Measurements from ENCODE around the gene FAM98C.
"Not testable (repeated sequence)": the region's sequence is repeated elsewhere in the genome, so short reads cannot be mapped to it uniquely, and the experiment has no call there.

Gene FAM98C

DNA sequence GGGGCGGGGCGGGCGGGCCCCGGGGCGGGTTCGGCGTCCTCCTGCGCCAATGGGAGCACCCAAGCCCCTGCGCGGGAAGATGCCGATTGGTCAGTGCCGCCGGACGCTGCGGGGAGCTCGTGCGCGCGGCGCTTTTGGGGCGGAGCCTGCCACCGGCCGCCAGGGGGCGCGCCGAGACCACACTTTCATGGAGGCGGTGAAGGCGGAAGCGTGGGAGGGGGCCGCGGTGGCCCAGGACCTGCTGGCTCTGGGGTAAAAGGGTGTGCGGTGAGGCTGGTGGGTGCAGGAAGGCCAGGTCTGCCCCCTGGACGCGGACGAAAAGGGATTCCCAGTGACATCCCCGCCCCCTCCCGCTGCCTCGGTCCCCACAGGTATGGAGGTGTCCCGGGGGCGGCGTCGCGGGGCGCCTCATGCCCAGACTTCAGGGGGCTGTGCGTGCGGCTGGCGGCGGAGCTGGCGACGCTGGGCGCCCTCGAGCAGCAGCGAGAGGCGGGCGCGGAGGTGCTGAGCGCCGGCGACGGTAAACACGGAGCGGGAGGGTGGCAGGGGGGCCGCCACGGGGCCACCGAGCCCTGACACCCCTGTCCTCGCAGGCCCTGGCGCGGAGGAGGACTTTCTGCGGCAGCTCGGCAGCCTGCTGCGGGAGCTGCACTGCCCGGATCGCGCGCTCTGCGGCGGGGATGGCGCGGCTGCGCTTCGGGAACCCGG is at the start of gene FAM98C:
Gene FAM98C, plus strand, starts transcription at position 127 of the 708 bp plus-strand sequence. Its CDS starts 61 bp downstream, at position 188.
- DNase-seq: peak; percentile 97

DNA sequence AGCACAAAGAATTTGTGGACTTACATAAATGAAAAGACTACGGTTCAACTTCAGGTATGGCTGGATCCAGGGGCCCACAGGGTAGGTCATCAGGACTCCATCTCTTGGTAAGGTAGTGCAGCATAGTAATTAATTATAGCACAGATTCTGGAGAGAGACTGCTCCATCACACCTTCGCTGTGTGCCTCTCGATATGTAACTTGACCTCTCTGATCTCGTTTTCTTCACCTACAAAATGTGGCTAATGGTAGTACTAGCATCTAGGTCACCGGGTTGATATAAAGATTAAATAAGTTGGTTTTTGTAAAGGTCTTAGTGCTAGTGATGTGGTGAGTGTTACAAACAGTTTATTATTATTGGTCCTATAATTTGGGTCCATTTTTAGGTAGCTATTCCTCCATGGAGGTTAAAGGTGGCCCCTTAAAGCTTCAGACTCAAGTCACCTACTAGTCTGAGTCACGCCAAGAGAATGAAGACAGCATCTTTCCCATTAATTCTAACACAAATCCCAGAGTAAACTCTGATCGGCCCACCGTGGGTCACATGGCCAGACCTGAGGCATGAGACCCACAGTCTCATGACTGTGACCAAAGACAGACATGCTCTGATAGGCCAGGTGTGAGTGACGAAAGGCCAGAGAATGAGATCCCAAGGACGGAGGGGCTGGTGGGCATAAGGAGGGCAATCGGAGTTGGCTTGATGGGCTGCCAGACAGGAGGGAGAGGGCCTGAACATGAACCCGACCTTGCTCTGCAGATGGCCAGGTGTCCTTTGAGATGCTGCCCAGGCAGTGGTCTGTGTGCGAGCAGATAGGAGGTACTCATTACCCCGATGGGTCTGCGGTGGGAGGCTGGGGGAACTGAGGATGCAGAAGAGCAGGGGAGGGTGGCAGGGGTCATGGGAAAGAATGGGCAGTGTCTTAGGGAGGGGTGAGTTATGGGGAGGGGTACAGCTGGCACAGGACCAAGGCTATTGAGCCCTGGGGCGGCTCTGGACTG is 46.9 kb upstream of the FAM98C start:
- no peak for DNase-seq

- no peak for DNase-seq
Observed at GRCh38 chr19:38358071-38358470, 44.8 kb upstream of the FAM98C start.

DNA sequence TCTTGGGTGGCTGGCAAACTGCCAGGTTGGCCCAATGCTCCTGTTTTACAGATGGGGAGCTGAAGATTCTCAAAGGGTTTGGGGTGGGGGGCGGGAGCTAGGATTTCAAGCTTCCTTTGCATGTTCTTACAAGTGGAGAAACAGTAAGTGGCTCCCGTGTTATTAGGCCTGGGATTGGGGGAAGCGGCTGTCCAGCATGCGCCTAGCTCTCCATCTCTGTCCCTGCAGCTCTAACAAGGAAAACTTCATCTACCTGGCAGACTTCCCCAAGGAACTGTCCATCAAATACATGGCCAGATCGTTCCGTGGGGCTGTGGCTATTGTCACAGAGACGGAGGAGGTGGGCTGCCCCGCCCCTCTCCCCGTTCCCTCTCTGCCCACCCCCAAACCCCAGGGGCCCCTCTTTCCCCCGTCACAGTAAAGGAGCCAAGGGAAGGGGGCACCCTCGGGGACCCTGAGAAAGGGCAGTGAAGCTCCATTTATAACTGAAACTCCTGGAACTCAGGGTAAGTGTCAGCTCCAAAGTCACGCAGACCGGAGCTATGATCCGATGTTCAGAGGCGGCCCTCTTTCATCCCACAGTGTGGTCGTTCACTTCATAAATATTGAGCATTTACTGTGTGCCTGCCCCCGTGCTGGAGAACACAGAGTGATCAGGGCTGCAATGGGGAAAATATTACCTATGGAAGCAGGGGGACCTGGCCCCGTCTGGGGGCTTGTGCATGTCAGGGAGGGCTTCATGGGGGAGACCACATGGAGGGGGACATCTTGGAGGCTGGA is 43.5 kb upstream of the FAM98C start:
- no peak for DNase-seq

GRCh38 chr19:38360351-38360750 is 42.5 kb upstream of the FAM98C start:
- DNase-seq: no peak

DNA sequence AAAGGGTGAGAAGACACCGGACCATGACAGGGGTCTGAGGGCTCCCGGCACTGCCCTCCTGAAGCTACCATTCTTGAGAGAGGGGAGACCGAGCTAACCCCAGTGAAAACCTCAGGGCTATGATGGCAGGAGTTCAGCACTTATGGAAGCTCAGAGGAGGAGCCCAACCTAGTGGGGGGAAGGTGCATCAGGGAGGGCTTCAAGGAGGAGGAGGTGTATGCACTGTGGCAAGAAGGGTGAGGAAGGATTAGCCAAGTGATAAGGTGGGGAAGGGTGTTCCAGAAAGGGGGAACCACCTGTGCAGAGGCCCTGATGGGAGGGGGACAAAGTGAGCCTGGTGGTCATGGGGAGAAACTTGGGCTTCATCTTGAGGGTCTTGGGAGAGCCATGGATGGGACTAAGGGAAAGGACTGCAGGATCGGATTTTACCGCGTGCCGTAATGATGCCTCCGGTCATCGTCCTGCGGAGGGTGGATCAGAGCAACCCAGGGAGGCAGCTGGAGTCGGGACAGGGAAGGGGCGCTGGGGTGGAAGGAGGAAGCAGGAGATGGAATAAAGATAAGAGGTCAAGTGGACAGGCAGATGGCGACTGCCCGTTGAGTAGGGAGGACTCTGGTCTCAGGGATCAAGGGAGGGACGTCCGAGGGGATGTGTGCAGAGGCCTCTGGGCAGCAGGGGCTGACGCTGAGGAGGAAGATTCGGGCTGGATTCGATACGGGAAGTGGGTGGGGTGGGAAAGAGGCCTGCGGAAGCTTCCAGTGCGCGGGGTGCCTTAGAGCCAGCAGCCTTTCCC is 41.9 kb upstream of the FAM98C start:
- DNase-seq: no peak

GRCh38 chr19:38361633-38362075 is 41.2 kb upstream of the FAM98C start:
- DNase-seq: peak; percentile 64

DNA sequence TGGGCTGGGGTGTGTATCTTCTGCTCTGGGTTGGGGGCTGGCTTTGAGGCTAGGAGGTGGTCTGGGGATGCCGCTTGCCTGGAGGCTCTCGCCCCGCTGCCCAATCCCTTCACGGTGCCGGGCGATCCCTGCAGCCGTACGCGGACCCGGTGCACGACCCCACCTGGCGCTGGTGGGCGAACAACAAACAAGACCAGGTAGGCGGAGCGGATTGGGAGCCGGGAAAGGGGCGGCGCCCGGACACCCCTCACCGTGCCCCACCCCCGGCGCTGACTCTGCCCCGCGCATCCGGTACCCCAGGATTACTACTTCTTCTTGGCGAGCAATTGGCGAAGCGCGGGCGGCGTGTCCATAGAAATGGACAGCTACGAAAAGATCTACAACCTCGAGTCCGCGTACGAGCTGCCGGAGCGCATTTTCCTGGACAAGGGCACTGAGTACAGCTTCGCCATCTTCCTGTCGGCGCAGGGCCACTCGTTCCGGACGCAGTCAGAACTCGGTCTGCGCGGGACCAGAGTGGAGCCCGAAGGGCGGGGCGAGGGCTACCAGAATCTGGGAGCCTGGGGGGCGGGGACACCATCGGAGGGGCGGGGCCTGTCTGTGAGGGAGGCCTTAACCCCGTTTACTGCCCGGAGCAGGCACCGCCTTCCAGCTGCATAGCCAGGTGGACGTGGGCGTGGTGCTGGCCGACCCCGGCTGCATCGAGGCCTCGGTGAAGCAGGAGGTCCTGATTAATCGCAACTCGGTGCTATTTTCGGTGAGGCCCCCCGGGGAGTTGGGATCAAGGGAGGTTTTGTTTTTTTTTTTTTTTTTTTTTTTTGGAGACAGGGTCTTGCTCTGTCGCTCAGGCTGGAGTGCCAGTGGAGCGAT is 40.6 kb upstream of the FAM98C start:
- peak; percentile 68 for DNase-seq

- not testable (repeated sequence) for DNase-seq
Observed at GRCh38 chr19:38362946-38363688, 39.8 kb upstream of the FAM98C start.

- DNase-seq: no peak
Observed at GRCh38 chr19:38367041-38367440, 35.9 kb upstream of the FAM98C start.

- DNase-seq: no peak
Observed at GRCh38 chr19:38369584-38369983, 33.3 kb upstream of the FAM98C start.

DNA sequence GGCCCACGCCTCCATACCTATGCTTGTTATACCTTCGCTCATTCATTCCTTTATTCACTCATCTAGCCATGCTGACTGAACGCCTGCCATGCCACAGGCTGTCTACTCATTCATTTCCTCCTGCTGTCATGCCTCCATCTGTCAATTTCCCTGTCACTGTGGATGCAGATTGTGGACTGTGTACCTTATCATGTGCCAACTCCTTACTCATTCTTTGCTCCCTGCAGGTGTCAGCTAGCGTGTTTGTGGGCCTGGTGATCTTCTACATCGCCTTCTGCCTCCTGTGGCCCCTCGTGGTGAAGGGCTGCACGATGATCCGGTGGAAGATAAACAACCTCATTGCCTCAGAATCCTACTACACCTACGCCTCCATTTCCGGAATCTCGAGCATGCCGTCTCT is 32.6 kb upstream of the FAM98C start:
- no peak for DNase-seq

DNA sequence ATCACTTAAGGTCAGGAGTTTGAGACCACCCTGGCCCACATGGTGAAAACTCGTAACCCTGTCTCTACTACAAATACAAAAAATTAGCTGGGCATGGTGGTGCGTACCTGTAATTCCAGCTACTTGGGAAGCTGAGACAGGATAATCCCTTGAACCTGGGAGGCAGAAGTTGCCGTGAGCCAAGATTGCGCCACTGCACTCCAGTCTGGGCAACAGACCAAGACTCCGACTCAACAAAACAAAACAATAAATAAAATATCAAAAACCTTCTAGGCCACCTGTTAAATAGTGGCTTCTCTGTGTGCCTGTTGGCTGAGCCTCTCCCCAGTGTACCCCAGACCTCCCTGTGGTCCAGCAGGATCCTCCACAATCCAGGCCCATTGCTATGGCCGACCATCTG is 31.8 kb upstream of the FAM98C start:
- DNase-seq: no peak

DNA sequence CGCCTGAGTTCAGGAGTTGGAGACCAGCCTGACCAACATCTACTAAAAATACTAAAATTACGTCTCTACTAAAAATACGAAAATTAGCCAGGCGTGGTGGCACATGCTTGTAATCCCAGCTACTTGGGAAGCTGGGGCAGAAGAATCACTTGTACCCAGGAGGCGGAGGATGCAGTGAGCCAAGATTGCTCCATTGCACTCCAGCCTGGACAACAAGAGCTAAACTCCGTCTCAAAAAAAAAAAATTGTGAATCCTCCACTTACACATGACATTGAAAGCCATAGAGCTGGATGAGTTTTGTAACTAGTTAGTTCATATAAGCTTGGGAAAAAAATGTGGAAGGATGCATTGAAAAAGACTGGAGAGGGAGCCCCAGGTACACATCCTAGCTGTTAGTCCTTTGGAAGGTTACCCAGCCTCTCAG is 29.0 kb upstream of the FAM98C start:
- no peak for DNase-seq

DNA sequence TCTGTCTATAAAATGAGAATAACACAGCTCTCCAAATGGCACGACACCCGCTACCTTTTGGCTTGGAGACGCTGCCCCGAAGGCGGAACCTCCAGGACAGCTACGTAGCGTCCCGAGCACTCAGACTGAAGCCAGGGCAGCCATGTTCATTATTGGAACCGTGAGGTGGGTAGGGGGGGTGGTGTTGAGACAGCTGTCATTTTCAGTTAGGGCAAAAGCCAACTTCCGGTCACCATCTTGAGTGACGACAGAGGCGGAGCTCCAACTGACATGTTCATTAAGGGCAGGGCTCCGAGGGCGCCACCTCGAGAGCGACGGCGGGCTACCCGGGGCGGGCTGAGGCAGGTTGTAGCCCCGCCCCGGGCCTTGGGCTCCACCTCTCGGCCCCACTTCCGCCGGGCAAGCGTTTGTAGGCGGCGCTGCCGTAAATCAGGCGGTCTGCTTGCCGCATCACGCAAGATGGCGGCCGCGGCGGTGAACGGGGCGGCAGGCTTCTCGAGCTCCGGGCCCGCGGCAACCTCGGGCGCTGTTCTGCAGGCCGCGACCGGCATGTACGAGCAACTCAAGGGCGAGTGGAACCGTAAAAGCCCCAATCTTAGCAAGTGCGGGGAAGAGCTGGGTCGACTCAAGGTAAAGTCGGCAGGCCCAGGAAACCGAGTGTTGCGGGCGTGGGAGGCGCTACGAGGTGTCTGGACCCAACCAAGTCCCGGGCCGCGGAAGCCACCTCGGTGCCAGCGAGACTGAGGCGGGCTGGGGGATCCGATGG is 28.4 kb upstream of the FAM98C start, which contains the start of gene PSMD8:
Gene PSMD8, plus strand, starts transcription at position 240 of the 766 bp plus-strand sequence. Its CDS starts 31 bp downstream, at position 271.
- peak; percentile 98 for DNase-seq

GRCh38 chr19:38375098-38375493 is 27.8 kb upstream of the FAM98C start:
- DNase-seq: no peak

DNA sequence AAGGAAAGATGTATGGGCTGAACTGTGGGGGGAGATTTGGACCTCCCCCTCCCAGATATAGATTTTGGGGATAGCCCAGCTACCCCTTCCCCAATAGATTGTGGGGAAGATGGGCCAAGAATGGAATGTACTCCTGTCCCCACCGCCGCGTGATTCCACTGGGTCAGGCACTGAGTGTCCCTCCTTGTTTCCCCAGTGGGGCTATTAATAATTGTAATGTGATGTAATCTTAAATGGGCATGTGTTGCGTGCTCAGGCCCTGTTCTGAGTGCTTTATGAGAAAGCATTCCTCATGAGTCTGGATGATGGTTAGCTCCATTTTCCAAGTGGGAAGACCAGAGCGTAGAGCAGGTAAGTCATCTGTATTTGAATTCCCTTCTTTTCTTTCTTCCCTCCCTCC is 27.1 kb upstream of the FAM98C start:
- DNase-seq: no peak

DNA sequence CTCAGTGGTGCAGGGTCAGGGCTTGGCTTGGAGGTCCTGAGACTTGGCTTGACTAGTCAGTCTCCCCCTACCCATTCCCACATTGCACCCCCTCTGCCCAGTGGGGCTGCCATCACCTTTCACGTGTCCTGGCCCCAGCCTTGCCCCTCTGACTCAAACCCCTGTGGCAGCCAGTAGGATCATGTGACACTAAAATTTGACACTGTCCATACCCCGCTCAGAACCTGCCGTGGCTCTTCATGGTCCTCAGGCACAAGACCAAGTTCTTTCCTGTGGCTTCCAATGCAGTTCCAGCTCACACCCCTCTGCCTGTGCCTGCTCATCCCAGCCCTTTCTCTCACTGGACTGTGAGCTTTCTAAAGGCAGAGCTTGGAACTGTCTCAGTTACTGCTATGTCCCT is 26.3 kb upstream of the FAM98C start:
- no peak for DNase-seq

- no peak for DNase-seq
Observed at GRCh38 chr19:38377052-38377451, 25.8 kb upstream of the FAM98C start.

Data from activated naive CD4-positive, alpha-beta T cell treated with anti-CD3 and anti-CD28 coated beads, Interleukin-2, amount 50 U/mL, for 16 hours (primary cell).